Measurements from ENCODE around the gene CCL15. TPM values are rescaled to one million over a fixed set of nuclear protein-coding genes. Genes with fewer than 3 reads are reported as not detected.
"Not testable (repeated sequence)": the region's sequence is repeated elsewhere in the genome, so short reads cannot be mapped to it uniquely, and the experiment has no call there.

The CCL15 gene
- total RNA-seq (6.2 TPM), polyA plus RNA-seq (1.3 TPM)

- no peak within 1 kb of the TSS for H3K27ac ChIP-seq (ENCODE audit: low read depth)
- no peaks in the 10 kb centered on the region for H3K36me3 ChIP-seq (ENCODE audit: insufficient read depth)
- no peak within 1 kb of the TSS for H3K4me3 ChIP-seq (ENCODE audit: low read depth, low read length)
- no peaks in the 10 kb centered on the region for H3K4me1 ChIP-seq (ENCODE audit: insufficient read depth)
- 47% methylated on average over 6 of the region's 6 CpGs for WGBS
- DNase-seq (ENCODE audit: extremely low spot score) = no peak
These were observed at the start of gene CCL15 for GRCh38 chr17:36001110-36001771. Gene CCL15, minus strand, starts transcription at chr17:36001553. Its CDS starts 61 bp downstream, at chr17:36001492.

GRCh38 chr17:36049643-36050042 lies 48.3 kb upstream of the CCL15 start:
- no peak overlapping the region for H3K27ac ChIP-seq (ENCODE audit: low read depth)
- no peak overlapping the region for H3K4me3 ChIP-seq (ENCODE audit: low read depth, low read length)
- 96% methylated on average over 2 of the region's 2 CpGs for WGBS
- no peaks in the 10 kb centered on the region for H3K36me3 ChIP-seq (ENCODE audit: insufficient read depth)
- DNase-seq (ENCODE audit: extremely low spot score) = no peak
- H3K4me1 ChIP-seq (ENCODE audit: insufficient read depth) = no peaks in the 10 kb centered on the region

- Histone ChIP-seq H3K36me3 (ENCODE audit: insufficient read depth) (no peaks in the 10 kb centered on the region), H3K27ac (ENCODE audit: low read depth) (no peak overlapping the region), H3K4me3 (ENCODE audit: low read depth, low read length) (no peak overlapping the region), H3K4me1 (ENCODE audit: insufficient read depth) (no peaks in the 10 kb centered on the region)
- DNase-seq (ENCODE audit: extremely low spot score) = no peak
- 80% methylated on average over 2 of the region's 2 CpGs for WGBS
These were observed 46.7 kb upstream of the CCL15 start for GRCh38 chr17:36048066-36048465.

- Histone ChIP-seq H3K27ac (ENCODE audit: low read depth) (no peak overlapping the region), H3K4me3 (ENCODE audit: low read depth, low read length) (no peak overlapping the region), H3K36me3 (ENCODE audit: insufficient read depth) (no peaks in the 10 kb centered on the region), H3K4me1 (ENCODE audit: insufficient read depth) (no peaks in the 10 kb centered on the region)
- no peak for DNase-seq (ENCODE audit: extremely low spot score)
- 83% methylated on average over 4 of the region's 4 CpGs for WGBS
These were observed 34.9 kb upstream of the CCL15 start for GRCh38 chr17:36036235-36036634.

GRCh38 chr17:36034127-36034526 lies 32.8 kb upstream of the CCL15 start:
- Histone ChIP-seq H3K4me1 (ENCODE audit: insufficient read depth) (no peaks in the 10 kb centered on the region), H3K4me3 (ENCODE audit: low read depth, low read length) (no peak overlapping the region), H3K27ac (ENCODE audit: low read depth) (no peak overlapping the region), H3K36me3 (ENCODE audit: insufficient read depth) (no peaks in the 10 kb centered on the region)
- no peak for DNase-seq (ENCODE audit: extremely low spot score)
- 46% methylated on average over 3 of the region's 3 CpGs for WGBS

- Histone ChIP-seq H3K27ac (ENCODE audit: low read depth) (no peak overlapping the region), H3K4me1 (ENCODE audit: insufficient read depth) (no peaks in the 10 kb centered on the region), H3K36me3 (ENCODE audit: insufficient read depth) (no peaks in the 10 kb centered on the region), H3K4me3 (ENCODE audit: low read depth, low read length) (no peak overlapping the region)
- WGBS = 91% methylated on average over 1 of the region's 1 CpG
- no peak for DNase-seq (ENCODE audit: extremely low spot score)
These were observed 29.6 kb upstream of the CCL15 start for GRCh38 chr17:36030956-36031355.

- H3K36me3 ChIP-seq (ENCODE audit: insufficient read depth) = no peaks in the 10 kb centered on the region
- DNase-seq (ENCODE audit: extremely low spot score) = no peak
- H3K4me3 ChIP-seq (ENCODE audit: low read depth, low read length) = no peak overlapping the region
- 29% methylated on average over 4 of the region's 4 CpGs for WGBS
- H3K27ac ChIP-seq (ENCODE audit: low read depth) = no peak overlapping the region
- H3K4me1 ChIP-seq (ENCODE audit: insufficient read depth) = no peaks in the 10 kb centered on the region
These were observed 26.4 kb upstream of the CCL15 start for GRCh38 chr17:36027761-36028160.

- no peaks in the 10 kb centered on the region for H3K36me3 ChIP-seq (ENCODE audit: insufficient read depth)
- 76% methylated on average over 6 of the region's 6 CpGs for WGBS
- H3K4me1 ChIP-seq (ENCODE audit: insufficient read depth) = no peaks in the 10 kb centered on the region
- no peak for DNase-seq (ENCODE audit: extremely low spot score)
- no peak overlapping the region for H3K27ac ChIP-seq (ENCODE audit: low read depth)
- H3K4me3 ChIP-seq (ENCODE audit: low read depth, low read length) = no peak overlapping the region
These were observed 22.9 kb upstream of the CCL15 start for GRCh38 chr17:36024106-36024869.

GRCh38 chr17:36019423-36019822 lies 18.1 kb upstream of the CCL15 start:
- Histone ChIP-seq H3K36me3 (ENCODE audit: insufficient read depth) (no peaks in the 10 kb centered on the region), H3K27ac (ENCODE audit: low read depth) (no peak overlapping the region), H3K4me3 (ENCODE audit: low read depth, low read length) (no peak overlapping the region), H3K4me1 (ENCODE audit: insufficient read depth) (no peaks in the 10 kb centered on the region)
- WGBS = 75% methylated on average over 2 of the region's 2 CpGs
- no peak for DNase-seq (ENCODE audit: extremely low spot score)

- 35% methylated on average over 6 of the region's 6 CpGs for WGBS
- Histone ChIP-seq H3K4me1 (ENCODE audit: insufficient read depth) (no peaks in the 10 kb centered on the region), H3K36me3 (ENCODE audit: insufficient read depth) (no peaks in the 10 kb centered on the region), H3K4me3 (ENCODE audit: low read depth, low read length) (no peak within 1 kb of the TSS), H3K27ac (ENCODE audit: low read depth) (no peak within 1 kb of the TSS)
- DNase-seq (ENCODE audit: extremely low spot score) = no peak
These were observed 16.4 kb upstream of the CCL15 start, which contains the start of gene CCL23 for GRCh38 chr17:36017799-36018198. Gene CCL23, minus strand, starts transcription at chr17:36017972. Its CDS starts 75 bp downstream, at chr17:36017897.

GRCh38 chr17:36016555-36016954 lies 15.2 kb upstream of the CCL15 start:
- H3K27ac ChIP-seq (ENCODE audit: low read depth) = no peak overlapping the region
- H3K4me1 ChIP-seq (ENCODE audit: insufficient read depth) = no peaks in the 10 kb centered on the region
- H3K4me3 ChIP-seq (ENCODE audit: low read depth, low read length) = no peak overlapping the region
- no peak for DNase-seq (ENCODE audit: extremely low spot score)
- WGBS = 90% methylated on average over 2 of the region's 2 CpGs
- H3K36me3 ChIP-seq (ENCODE audit: insufficient read depth) = no peaks in the 10 kb centered on the region

GRCh38 chr17:36015895-36016294 lies 14.5 kb upstream of the CCL15 start:
- not testable (repeated sequence) for H3K4me3 ChIP-seq (ENCODE audit: low read depth, low read length); H3K4me1 ChIP-seq (ENCODE audit: insufficient read depth); H3K36me3 ChIP-seq (ENCODE audit: insufficient read depth); H3K27ac ChIP-seq (ENCODE audit: low read depth); DNase-seq (ENCODE audit: extremely low spot score)
- WGBS = 93% methylated on average over 4 of the region's 4 CpGs

- no peak overlapping the region for H3K4me3 ChIP-seq (ENCODE audit: low read depth, low read length)
- 65% methylated on average over 5 of the region's 5 CpGs for WGBS
- no peaks in the 10 kb centered on the region for H3K4me1 ChIP-seq (ENCODE audit: insufficient read depth)
- no peak overlapping the region for H3K27ac ChIP-seq (ENCODE audit: low read depth)
- no peaks in the 10 kb centered on the region for H3K36me3 ChIP-seq (ENCODE audit: insufficient read depth)
- no peak for DNase-seq (ENCODE audit: extremely low spot score)
These were observed 13.6 kb upstream of the CCL15 start for GRCh38 chr17:36014946-36015345.

- H3K4me3 ChIP-seq (ENCODE audit: low read depth, low read length) = no peak overlapping the region
- no peak for DNase-seq (ENCODE audit: extremely low spot score)
- no peak overlapping the region for H3K27ac ChIP-seq (ENCODE audit: low read depth)
- no peaks in the 10 kb centered on the region for H3K4me1 ChIP-seq (ENCODE audit: insufficient read depth)
- WGBS = 67% methylated on average over 2 of the region's 2 CpGs
- H3K36me3 ChIP-seq (ENCODE audit: insufficient read depth) = no peaks in the 10 kb centered on the region
These were observed 9.8 kb upstream of the CCL15 start for GRCh38 chr17:36011201-36011600.
